HEK293 (cell line): ENCODE measurements around the gene ABHD16A.
A peak's percentile ranks its signal among the peaks of the same experiment; 100 is the strongest.

ENCODE experiments used
- CTCF ChIA-PET: fragments of 350-600 bp; formaldehyde crosslinking; extraction: SDS; loops from one replicate; lab custom pipeline; 2021; ENCODE audit warnings: antibody characterized with exemption; lab: Yijun Ruan, JAX
- POLR2A ChIA-PET: fragments of 300-600 bp; formaldehyde crosslinking; extraction: SDS; loops from one replicate; lab custom pipeline; 2020; ENCODE audit warnings: antibody characterized with exemption, inconsistent platforms; lab: Yijun Ruan, JAX
- H3K27ac ChIP-seq: fragments of 200-500 bp; sonication (Bioruptor generic); 2 replicates; pipeline ENCODE4 v1.5.1; 2014; ENCODE audit warnings: low read depth, low read length, control low read depth, inconsistent platforms; ENCODE audit errors: extremely low read depth
- H3K36me3 ChIP-seq, 2 experiments: fragments of 200-500 bp in 1 of 2; sonication (Bioruptor generic) in 1 of 2; 1 replicate in 1 of 2; 2 replicates in 1 of 2; pipeline ENCODE4 v1.5.1; 2014 to 2017; ENCODE audit warnings: inconsistent platforms in 2 of 2, low read length in 2 of 2; ENCODE audit not compliant: control insufficient read depth in 2 of 2, insufficient read depth in 1 of 2
- H3K4me1 ChIP-seq: fragments of 200-500 bp; sonication (Bioruptor generic); 2 replicates; pipeline ENCODE4 v1.5.1; 2014; ENCODE audit warnings: mild to moderate bottlenecking, low read length, inconsistent platforms; ENCODE audit not compliant: control insufficient read depth, insufficient read depth
- H3K4me3 ChIP-seq: 2 replicates; pipeline ENCODE4 v1.5.1; 2011; ENCODE audit warnings: low read depth, mild to moderate bottlenecking, control low read depth, low read length, moderate library complexity
- H3K9me3 ChIP-seq: fragments of 200-500 bp; sonication (Bioruptor generic); 2 replicates; pipeline ENCODE4 v1.5.1; 2014; ENCODE audit warnings: low read depth, low read length, inconsistent platforms; ENCODE audit not compliant: control insufficient read depth, insufficient read depth
- CTCF ChIP-seq: fragments of 450-650 bp; formaldehyde crosslinking; IDR thresholded peaks from 2 replicates; pipeline ENCODE4 v1.5.1; 2016; ENCODE audit warnings: missing biosample characterization, missing genetic modification characterization
- HOXD13 ChIP-seq: sonication (generic); formaldehyde crosslinking; IDR thresholded peaks from 2 replicates; pipeline ENCODE4 v1.8.0; 2022; ENCODE audit warnings: missing genetic modification reagents, borderline replicate concordance
- ZBTB48 ChIP-seq: fragments of 450-650 bp; formaldehyde crosslinking; IDR thresholded peaks from 2 replicates; pipeline ENCODE4 v1.5.1; 2016; ENCODE audit warnings: missing biosample characterization, missing genetic modification characterization
- ZBTB49 ChIP-seq: fragments of 450-650 bp; formaldehyde crosslinking; IDR thresholded peaks from 2 replicates; pipeline ENCODE4 v1.5.1; 2016; ENCODE audit warnings: missing biosample characterization, missing genetic modification characterization, low read depth
- ZNF114 ChIP-seq: fragments of 450-650 bp; formaldehyde crosslinking; IDR thresholded peaks from 2 replicates; pipeline ENCODE4 v1.5.0; 2017; ENCODE audit warnings: missing biosample characterization, missing genetic modification characterization
- ZNF133 ChIP-seq: fragments of 450-650 bp; formaldehyde crosslinking; IDR thresholded peaks from 2 replicates; pipeline ENCODE4 v1.5.1; 2016; ENCODE audit warnings: missing biosample characterization, missing genetic modification characterization
- ZNF155 ChIP-seq: fragments of 450-650 bp; formaldehyde crosslinking; IDR thresholded peaks from 2 replicates; pipeline ENCODE4 v1.5.1; 2016; ENCODE audit warnings: missing biosample characterization, missing genetic modification characterization
- ZNF184 ChIP-seq: fragments of 450-650 bp; IDR thresholded peaks from 2 replicates; pipeline ENCODE4 v1.5.1; 2018; ENCODE audit warnings: missing biosample characterization, mild to moderate bottlenecking, missing genetic modification characterization
- ZNF19 ChIP-seq: fragments of 450-650 bp; formaldehyde crosslinking; IDR thresholded peaks from 2 replicates; pipeline ENCODE4; 2016; ENCODE audit warnings: missing biosample characterization, missing genetic modification characterization, low read depth
- ZNF558 ChIP-seq: fragments of 450-650 bp; formaldehyde crosslinking; IDR thresholded peaks from 2 replicates; pipeline ENCODE4 v1.5.1; 2016; ENCODE audit warnings: missing biosample characterization, missing genetic modification characterization
- ZNF645 ChIP-seq: fragments of 450-650 bp; formaldehyde crosslinking; IDR thresholded peaks from 2 replicates; pipeline ENCODE4; 2016; ENCODE audit warnings: missing biosample characterization, missing genetic modification characterization
- ZNF692 ChIP-seq: fragments of 450-650 bp; formaldehyde crosslinking; IDR thresholded peaks from 2 replicates; pipeline ENCODE4 v1.5.1; 2016; ENCODE audit warnings: missing biosample characterization, missing genetic modification characterization
- ZNF701 ChIP-seq: fragments of 450-650 bp; formaldehyde crosslinking; IDR thresholded peaks from 2 replicates; pipeline ENCODE4 v1.5.1; 2016; ENCODE audit warnings: missing biosample characterization, missing genetic modification characterization

The ABHD16A gene

GRCh38 chr6:31687321-31687720 lies 15.8 kb downstream of the ABHD16A start (continued):
- TF ChIP-seq ZNF645, result no peak
- TF ChIP-seq, all 188 proteins: peak for 0

- Histone ChIP-seq H3K27ac (no peak overlapping the region), H3K36me3 (peaks cover 0 to 54% of the 10 kb centered on the region in 2 experiments; a peak in 1 of 3 replicates), H3K9me3 (no peaks in the 10 kb centered on the region), H3K4me3 (no peak overlapping the region), H3K4me1 (no peaks in the 10 kb centered on the region)
- TF ChIP-seq ZBTB48 (0 out of 2 replicates have a peak, but pooled peaks have one; percentile 53), ZNF692 (tag by site-specific recombination) (no peak)
- CTCF ChIA-PET, result interaction anchor here (0.6 to 1.2 kb wide), 3 partner anchors 83 to 364 kb away, joined by 3 to 10 read pairs (median 3); no protein-coding TSS in a partner anchor
- POLR2A ChIA-PET, result interaction anchor here (0.6 to 1.4 kb wide), 2 partner anchors 141 to 164 kb away, joined by 4 read pairs; partner anchors contain the start of gene HSPA1B
Measured at GRCh38 chr6:31686483-31686882, 16.6 kb downstream of the ABHD16A start.

- H3K4me1 ChIP-seq, result no peaks in the 10 kb centered on the region; the same call in 1 of the 2 replicates
- TF ChIP-seq ZNF133 (tag by site-specific recombination), result no peak
- no peak for TF ChIP-seq ZBTB49 (tag by site-specific recombination)
- TF ChIP-seq ZNF701 (tag by site-specific recombination), result no peak
- TF ChIP-seq HOXD13 (CRISPR knock-in tag), result no peak
- no peak for TF ChIP-seq ZNF155
- TF ChIP-seq ZNF184 (tag by site-specific recombination), result no peak
- TF ChIP-seq CTCF (tag by site-specific recombination), result no peak
- no peak for TF ChIP-seq ZNF114 (tag by site-specific recombination)
- no peak for TF ChIP-seq ZNF558 (tag by site-specific recombination)
- no peak for TF ChIP-seq ZNF19 (tag by site-specific recombination)
- no peaks in the 10 kb centered on the region for H3K9me3 ChIP-seq
- CTCF ChIA-PET, result interaction anchor here (0.6 to 0.7 kb wide), 2 partner anchors 9 to 11 kb away, joined by 3 read pairs; no protein-coding TSS in a partner anchor
- peaks cover 0 to 31% of the 10 kb centered on the region in 2 experiments; a peak in 1 of 3 replicates for H3K36me3 ChIP-seq
- H3K4me3 ChIP-seq, result no peak overlapping the region
- no peak overlapping the region for H3K27ac ChIP-seq
- POLR2A ChIA-PET, result interaction anchor here (1.3 to 2.0 kb wide), 4 partner anchors 10 to 144 kb away, joined by 3 to 10 read pairs (median 5); partner anchors contain the start of genes ABHD16A, HSPA1B and LSM2
Measured at GRCh38 chr6:31683591-31683990, 19.5 kb downstream of the ABHD16A start.
